ENCODE measurements around the gene ARHGEF6.

ARHGEF6 gene

DNA sequence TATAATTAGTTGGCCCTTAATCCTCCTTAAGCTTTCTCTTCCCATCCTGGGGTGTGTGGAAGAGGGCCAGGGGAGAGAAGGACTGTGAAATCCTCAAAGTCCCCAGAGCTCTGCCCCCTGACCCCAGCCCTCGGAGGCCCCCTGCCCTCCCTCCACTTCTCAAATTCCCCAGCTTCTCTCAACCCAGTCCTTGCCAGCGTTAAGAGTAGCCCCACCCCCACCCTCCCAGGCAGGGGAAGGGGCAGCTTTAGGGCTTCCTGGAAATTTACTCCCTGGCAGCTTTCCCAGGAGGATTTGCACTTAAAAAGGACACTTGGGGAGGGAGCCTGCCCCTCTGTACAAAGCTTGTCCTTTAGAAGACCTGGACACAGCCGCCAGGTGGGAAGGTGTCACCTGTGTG lies 144.6 kb downstream of the ARHGEF6 start:
- DNase-seq: no peak

- no peak for DNase-seq
These were observed 145.5 kb downstream of the ARHGEF6 start for GRCh38 chrX:136635235-136635634.

GRCh38 chrX:136630881-136631280 lies 149.9 kb downstream of the ARHGEF6 start:
- no peak for DNase-seq

- DNase-seq: no peak
These were observed 151.5 kb downstream of the ARHGEF6 start for GRCh38 chrX:136629084-136629750.

- no peak for DNase-seq
These were observed 153.3 kb downstream of the ARHGEF6 start for GRCh38 chrX:136627409-136627808.

- no peak for DNase-seq
These were observed 153.8 kb downstream of the ARHGEF6 start for GRCh38 chrX:136626891-136627290.

- DNase-seq: no peak
These were observed 154.5 kb downstream of the ARHGEF6 start for GRCh38 chrX:136626237-136626636.

DNA sequence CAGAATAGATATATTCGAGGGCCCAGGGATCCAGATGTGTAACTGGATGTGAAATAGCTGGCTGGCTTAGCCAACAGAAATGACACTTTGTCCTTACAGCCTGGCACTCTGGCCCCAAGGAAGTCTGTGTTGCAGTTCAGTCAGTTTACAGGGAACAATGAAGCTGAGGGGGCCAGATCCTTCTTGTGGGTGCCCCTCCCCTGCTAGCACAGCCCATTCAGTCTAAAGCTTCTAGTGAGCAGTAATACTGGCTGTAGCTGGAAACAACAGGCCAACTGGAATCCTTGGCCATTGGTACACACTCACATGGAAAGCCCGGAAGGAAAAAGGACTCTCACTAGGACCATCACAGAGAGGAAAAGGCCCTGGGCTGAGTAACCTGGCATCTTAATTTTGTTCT lies 155.5 kb downstream of the ARHGEF6 start:
- DNase-seq: no peak

DNA sequence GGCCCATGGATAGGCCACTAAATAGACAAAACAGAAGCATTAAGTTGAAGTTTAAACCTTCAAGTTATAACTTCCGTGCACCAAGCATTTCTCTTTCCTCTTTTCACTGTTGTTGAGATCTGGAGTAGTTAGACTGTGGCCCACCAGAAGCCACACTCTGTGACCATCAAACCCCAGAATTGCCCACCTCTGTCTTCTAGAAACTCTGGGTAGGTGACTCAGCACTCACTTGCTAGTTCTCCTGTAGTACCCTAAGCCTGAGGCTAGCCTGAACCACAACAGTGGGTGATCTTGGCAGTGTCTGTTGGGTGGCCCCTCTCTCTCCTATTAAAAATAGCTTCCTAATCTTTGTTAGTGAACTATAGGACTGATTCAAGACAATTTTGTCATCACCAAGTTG lies 157.3 kb downstream of the ARHGEF6 start:
- DNase-seq: no peak

DNA sequence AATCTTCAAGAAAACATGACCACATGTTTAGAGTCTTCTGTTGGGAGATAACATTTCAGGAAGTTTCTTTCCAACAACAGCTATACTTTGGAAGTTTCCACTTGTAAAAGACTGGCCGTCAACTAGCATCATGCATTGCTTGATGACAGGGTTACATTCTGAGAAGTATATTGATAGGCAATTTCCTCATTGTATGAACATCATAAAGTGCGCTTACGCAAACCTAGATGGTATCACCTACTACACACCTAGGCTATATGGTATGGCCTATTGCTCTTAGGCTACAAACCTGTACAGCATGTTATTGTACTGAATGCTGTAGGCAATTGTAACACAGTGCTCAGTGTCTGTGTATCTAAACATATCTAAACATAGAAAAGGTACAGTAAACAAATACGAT lies 158.2 kb downstream of the ARHGEF6 start:
- DNase-seq: no peak

GRCh38 chrX:136620780-136621179 lies 160.0 kb downstream of the ARHGEF6 start:
- no peak for DNase-seq

- no peak for DNase-seq
These were observed 160.7 kb downstream of the ARHGEF6 start for GRCh38 chrX:136619899-136620505.

- no peak for DNase-seq
These were observed 163.6 kb downstream of the ARHGEF6 start for GRCh38 chrX:136616987-136617685.
